ENCODE measurements around the gene CTSA. TPM values are rescaled to one million over a fixed set of nuclear protein-coding genes. Genes with fewer than 3 reads are reported as not detected.
A peak's percentile ranks its signal among the peaks of the same experiment; 100 is the strongest.

Gene CTSA
- total RNA-seq, 1 donor = 61.3 TPM

DNA sequence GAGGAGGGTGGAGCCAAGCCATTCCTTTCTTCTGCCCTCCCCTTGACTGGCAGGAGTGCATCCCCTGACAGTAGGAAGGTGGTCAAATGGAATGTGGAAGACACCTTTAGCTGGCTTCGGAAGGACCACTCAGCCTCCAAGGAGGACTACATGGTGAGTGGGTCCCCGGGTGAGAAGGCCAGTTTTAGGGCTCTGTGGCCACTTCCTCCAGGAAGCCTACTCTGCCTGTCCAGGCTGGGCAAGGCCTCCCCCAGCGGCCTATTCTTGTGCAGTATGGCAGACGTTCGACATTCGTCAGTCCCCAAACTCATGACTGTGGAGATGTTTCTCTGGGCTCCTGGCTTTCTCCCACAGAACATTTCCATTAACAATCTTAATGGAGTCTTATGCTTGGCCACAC, 52.5 kb downstream of the CTSA start:
- no peak for DNase-seq (ENCODE audit: low read depth)
- no peak overlapping the region for H3K4me3 ChIP-seq (ENCODE audit: low read depth, low read length)
- TF ChIP-seq, protein P1, sequence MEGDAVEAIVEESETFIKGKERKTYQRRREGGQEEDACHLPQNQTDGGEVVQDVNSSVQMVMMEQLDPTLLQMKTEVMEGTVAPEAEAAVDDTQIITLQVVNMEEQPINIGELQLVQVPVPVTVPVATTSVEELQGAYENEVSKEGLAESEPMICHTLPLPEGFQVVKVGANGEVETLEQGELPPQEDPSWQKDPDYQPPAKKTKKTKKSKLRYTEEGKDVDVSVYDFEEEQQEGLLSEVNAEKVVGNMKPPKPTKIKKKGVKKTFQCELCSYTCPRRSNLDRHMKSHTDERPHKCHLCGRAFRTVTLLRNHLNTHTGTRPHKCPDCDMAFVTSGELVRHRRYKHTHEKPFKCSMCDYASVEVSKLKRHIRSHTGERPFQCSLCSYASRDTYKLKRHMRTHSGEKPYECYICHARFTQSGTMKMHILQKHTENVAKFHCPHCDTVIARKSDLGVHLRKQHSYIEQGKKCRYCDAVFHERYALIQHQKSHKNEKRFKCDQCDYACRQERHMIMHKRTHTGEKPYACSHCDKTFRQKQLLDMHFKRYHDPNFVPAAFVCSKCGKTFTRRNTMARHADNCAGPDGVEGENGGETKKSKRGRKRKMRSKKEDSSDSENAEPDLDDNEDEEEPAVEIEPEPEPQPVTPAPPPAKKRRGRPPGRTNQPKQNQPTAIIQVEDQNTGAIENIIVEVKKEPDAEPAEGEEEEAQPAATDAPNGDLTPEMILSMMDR (IDR thresholded peaks at IDR 0.05; ENCODE audit: insufficient read depth, low read depth, low read length) = no peak

DNA sequence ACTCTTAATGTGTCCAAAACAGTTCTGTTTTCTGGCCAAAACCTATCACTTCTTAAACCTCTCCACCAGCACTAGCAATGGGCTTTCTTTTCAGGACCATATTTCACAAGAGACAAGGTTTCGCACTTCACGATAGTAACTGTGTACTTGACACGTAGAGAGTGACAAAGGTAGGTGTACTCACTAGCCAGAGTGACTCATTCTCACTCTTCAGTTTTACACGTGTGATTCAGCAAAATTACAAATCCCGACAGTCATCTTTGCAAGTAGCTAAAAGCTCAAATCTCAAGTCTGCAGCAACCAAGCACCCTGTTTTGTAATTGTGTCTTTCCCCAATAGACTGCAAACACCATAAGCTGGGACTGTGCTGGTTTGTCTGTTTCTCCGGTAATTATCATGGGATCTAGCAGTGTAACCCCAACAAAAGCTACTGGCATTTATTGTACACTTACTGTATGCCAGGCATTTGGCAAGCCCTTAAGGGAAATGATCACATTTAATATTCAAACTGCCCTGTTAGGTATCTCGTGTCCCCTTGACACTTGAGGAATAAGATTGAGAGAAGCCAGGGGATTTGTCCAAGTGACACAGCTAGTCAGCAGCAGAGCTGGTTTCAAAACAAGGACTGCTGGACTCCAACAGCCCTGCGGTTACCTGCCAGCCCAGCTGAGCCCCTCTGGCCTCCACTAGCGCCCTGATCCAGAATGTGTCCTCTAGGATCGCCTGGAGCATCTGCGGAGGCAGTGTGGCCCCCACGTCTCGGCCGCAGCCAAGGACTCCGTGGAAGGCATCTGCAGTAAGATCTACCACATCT, 53.2 kb downstream of the CTSA start:
- peak; percentile 40 for DNase-seq (ENCODE audit: low read depth)
- TF ChIP-seq, protein P1 (IDR thresholded peaks at IDR 0.05; ENCODE audit: insufficient read depth, low read depth, low read length) = no peak
- no peak overlapping the region for H3K4me3 ChIP-seq (ENCODE audit: low read depth, low read length)

DNA sequence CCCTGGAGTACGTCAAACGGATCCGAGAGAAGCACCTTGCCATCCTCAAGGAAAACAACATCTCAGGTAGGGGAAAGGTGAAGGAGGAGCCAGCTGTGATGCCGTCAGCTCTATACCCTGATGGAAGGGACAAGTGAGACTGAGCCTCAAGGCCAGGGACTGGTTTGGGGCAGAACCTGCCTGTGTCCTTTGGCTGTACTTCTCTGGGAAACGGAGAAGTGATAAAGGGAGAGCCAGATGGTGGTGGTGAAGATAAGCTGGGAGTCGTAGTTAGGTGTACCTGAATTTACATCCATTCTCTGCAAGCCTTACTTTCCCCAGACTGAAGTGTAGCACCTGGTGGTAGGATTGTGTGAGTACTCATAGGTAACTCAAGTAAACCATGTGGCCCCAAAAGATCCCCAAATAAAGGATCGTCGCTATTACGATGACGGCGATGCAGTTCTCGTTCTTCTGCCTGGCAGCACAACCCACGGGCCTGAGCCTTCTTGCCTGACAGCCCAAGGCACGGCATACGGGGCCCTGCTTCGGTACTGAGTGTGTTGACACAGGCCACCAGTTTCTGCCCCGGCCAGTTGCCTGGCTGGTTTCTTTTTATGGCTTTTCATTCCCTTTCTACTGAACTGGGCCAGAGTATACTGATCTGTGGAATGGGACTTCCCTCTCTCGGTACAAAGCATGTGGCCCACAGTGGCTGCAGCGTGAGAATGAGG, 54.0 kb downstream of the CTSA start:
- no peak for DNase-seq (ENCODE audit: low read depth)
- no peak overlapping the region for H3K4me3 ChIP-seq (ENCODE audit: low read depth, low read length)
- TF ChIP-seq, protein P1 (IDR thresholded peaks at IDR 0.05; ENCODE audit: insufficient read depth, low read depth, low read length) = no peak

DNA sequence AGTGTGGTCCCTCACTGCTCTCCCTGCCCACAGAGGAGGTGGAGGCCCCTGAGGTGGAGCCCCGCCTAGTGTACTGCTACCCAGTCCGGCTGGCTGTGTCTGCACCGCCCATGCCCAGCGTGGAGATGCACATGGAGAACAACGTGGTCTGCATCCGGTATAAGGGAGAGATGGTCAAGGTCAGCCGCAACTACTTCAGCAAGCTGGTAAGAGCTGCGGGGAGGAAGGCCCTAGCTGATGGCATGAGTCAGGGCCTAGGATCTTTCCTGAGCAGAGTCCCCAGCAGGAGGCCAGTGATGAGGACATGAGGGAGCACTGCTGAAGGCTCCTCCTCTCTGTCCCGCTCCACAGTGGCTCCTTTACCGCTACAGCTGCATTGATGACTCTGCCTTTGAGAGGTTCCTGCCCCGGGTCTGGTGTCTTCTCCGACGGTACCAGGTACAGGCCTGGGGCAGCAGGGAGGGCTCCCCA, 54.6 kb downstream of the CTSA start:
- TF ChIP-seq, protein P1 (IDR thresholded peaks at IDR 0.05; ENCODE audit: insufficient read depth, low read depth, low read length) = no peak
- no peak overlapping the region for H3K4me3 ChIP-seq (ENCODE audit: low read depth, low read length)
- DNase-seq (ENCODE audit: low read depth) = peak; percentile 29

DNA sequence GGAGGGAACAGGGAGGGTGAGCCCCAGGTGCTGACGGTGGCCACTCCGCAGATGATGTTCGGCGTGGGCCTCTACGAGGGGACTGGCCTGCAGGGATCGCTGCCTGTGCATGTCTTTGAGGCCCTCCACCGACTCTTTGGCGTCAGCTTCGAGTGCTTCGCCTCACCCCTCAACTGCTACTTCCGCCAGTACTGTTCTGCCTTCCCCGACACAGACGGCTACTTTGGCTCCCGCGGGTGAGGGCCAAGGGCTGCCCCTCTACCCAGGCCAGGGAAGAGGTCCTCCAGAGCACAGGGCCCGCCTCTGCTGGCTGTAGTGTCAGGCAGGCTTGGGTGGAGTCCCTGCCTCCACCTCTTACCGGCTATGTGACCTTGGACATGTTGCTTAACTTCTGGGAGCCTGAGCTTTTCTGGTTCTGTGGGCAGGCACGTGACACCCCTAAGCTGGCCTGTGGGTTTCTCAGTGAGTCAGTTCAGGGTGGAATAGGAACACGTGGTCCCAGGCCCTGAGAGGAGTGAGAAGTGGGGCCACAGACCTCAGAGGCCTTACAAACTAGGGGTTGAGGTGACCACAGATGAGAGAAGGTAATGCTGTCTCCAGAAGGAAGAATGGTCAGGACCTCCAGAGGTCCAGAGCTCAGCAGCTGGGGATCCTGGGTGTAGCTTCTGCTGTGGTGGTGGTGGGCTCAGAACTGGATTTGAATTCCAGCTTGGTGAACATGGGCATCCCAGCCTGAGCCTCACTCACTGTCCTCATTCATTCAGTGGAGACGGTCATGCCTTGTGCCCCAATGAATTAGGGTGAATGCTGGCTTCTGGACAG, 55.2 kb downstream of the CTSA start:
- no peak overlapping the region for H3K4me3 ChIP-seq (ENCODE audit: low read depth, low read length)
- TF ChIP-seq, protein P1 (IDR thresholded peaks at IDR 0.05; ENCODE audit: insufficient read depth, low read depth, low read length) = no peak
- peak; percentile 97 for DNase-seq (ENCODE audit: low read depth)

DNA sequence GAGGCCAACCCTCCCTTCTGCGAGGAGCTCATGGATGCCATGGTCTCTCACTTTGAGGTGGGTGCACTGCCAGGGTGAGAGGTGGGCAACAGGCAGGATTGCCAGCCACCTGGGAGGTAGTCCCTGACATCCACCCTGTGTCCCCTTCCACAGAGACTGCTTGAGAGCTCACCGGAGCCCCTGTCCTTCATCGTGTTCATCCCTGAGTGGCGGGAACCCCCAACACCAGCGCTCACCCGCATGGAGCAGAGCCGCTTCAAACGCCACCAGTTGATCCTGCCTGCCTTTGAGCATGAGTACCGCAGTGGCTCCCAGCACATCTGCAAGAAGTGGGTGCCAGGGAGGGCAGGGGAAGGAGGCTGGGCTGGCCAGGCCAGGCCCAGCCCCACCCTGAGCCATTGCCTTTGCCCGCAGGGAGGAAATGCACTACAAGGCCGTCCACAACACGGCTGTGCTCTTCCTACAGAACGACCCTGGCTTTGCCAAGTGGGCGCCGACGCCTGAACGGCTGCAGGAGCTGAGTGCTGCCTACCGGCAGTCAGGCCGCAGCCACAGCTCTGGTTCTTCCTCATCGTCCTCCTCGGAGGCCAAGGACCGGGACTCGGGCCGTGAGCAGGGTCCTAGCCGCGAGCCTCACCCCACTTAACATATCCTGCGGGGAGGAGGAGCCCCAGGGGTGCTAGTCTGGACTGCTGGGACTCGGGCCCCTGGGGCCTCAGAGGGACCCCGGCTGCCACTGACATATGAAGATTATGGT, 56.2 kb downstream of the CTSA start:
- DNase-seq (ENCODE audit: low read depth) = no peak
- no peak overlapping the region for H3K4me3 ChIP-seq (ENCODE audit: low read depth, low read length)
- TF ChIP-seq, protein P1 (IDR thresholded peaks at IDR 0.05; ENCODE audit: insufficient read depth, low read depth, low read length) = no peak
